GM23248 (cell line): Measurements from ENCODE around the gene C20orf144. TPM values are rescaled to one million over a fixed set of nuclear protein-coding genes. Genes with fewer than 3 reads are reported as not detected.

Source experiments
- DNase-seq: peaks from one replicate; pipeline ENCODE4 v3.0.0-alpha.2; 2015
- H2AFZ ChIP-seq: fragments of 200-600 bp; sonication (generic); 2 replicates; pipeline ENCODE4 v1.6.1; 2016; ENCODE audit warnings: antibody characterized with exemption
- H3F3A ChIP-seq: fragments of 200-600 bp; sonication (generic); 2 replicates; pipeline ENCODE4 v1.6.1; 2016; ENCODE audit warnings: mild to moderate bottlenecking, antibody characterized with exemption, mixed run types; ENCODE audit not compliant: insufficient read depth
- H3K27ac ChIP-seq: fragments of 200-600 bp; sonication (generic); 2 replicates; pipeline ENCODE4 v1.5.1; 2016; ENCODE audit warnings: mild to moderate bottlenecking
- H3K27me3 ChIP-seq: fragments of 200-600 bp; sonication (generic); replicated peaks from 2 replicates; pipeline ENCODE4 v1.6.1; 2016; ENCODE audit warnings: mild to moderate bottlenecking; ENCODE audit not compliant: insufficient read depth
- H3K36me3 ChIP-seq: fragments of 200-600 bp; sonication (generic); 2 replicates; pipeline ENCODE4 v1.6.1; 2016; ENCODE audit warnings: low read depth, mild to moderate bottlenecking
- H3K4me1 ChIP-seq: fragments of 200-600 bp; sonication (generic); 2 replicates; pipeline ENCODE4 v1.6.1; 2016; ENCODE audit warnings: mild to moderate bottlenecking; ENCODE audit not compliant: insufficient read depth
- H3K4me2 ChIP-seq: fragments of 200-600 bp; sonication (generic); one replicate; pipeline ENCODE4 v1.6.1; 2016; ENCODE audit warnings: mild to moderate bottlenecking; ENCODE audit not compliant: unreplicated experiment
- H3K4me3 ChIP-seq: fragments of 200-600 bp; sonication (generic); 2 replicates; pipeline ENCODE4 v1.5.1; 2016; ENCODE audit warnings: mild to moderate bottlenecking
- H3K79me2 ChIP-seq: fragments of 200-600 bp; sonication (generic); 2 replicates; pipeline ENCODE4 v1.6.1; 2016; ENCODE audit warnings: mild to moderate bottlenecking; ENCODE audit not compliant: insufficient read depth
- H3K9ac ChIP-seq: fragments of 200-600 bp; sonication (generic); 2 replicates; pipeline ENCODE4 v1.6.1; 2016; ENCODE audit warnings: mild to moderate bottlenecking
- H3K9me2 ChIP-seq: fragments of 200-600 bp; sonication (generic); 2 replicates; pipeline ENCODE4 v1.6.1; 2016; ENCODE audit warnings: mixed run types, mild to moderate bottlenecking, moderate library complexity; ENCODE audit not compliant: insufficient read depth
- H3K9me3 ChIP-seq: fragments of 200-600 bp; sonication (generic); one replicate; pipeline ENCODE4 v1.6.1; 2017; ENCODE audit warnings: low read depth
- H4K20me1 ChIP-seq: fragments of 200-600 bp; sonication (generic); 2 replicates; pipeline ENCODE4 v1.6.0; 2016; ENCODE audit not compliant: insufficient read depth
- EZH2 ChIP-seq: fragments of 200-600 bp; sonication (generic); IDR thresholded peaks from 2 replicates; pipeline ENCODE4 v1.6.1; 2018; ENCODE audit warnings: antibody characterized with exemption, mild to moderate bottlenecking; ENCODE audit not compliant: insufficient read depth, poor library complexity, severe bottlenecking
- EZH2phosphoT487 ChIP-seq: fragments of 200-600 bp; sonication (generic); IDR thresholded peaks from 2 replicates; pipeline ENCODE4 v1.6.1; 2018; ENCODE audit warnings: antibody characterized with exemption, moderate library complexity, mild to moderate bottlenecking, low read depth; ENCODE audit not compliant: insufficient read depth
- WGBS, 2 experiments: methylation state at CpG; one replicate each; pipeline ENCODE4 v1.1.6; 2015 to 2017; ENCODE audit warnings: low lambda C conversion rate in 2 of 2, low coverage in 1 of 2; ENCODE audit errors: missing lambda C conversion rate in 2 of 2; 5-methylcytosine and 5-hydroxymethylcytosine counted together
- in situ Hi-C: fragments of 300-500 bp; cut with MboI; formaldehyde crosslinking; loops from 2 replicates; pipeline ENCODE4 v1.15.0; 2020
- polyA plus RNA-seq: library from polyadenylated mRNA; unstranded; fragments of >200 nt; fragmentation: Nextera tagmentation; extraction: Ambion mirVana; gene quantifications from 2 replicates; pipeline ENCODE4 v1.2.1, GENCODE V29; 2016
- total RNA-seq: library from RNA; depleted of rRNA; stranded (reverse); fragments of >200 nt; shearing (Covaris generic); gene quantifications from 2 replicates; pipeline ENCODE4 v1.2.3, GENCODE V29; 2014

The C20orf144 gene
- total and polyA plus RNA-seq, 2 experiments from 2014 or later = 0.25 TPM; not detected in 1

GRCh38 chr20:33671573-33672288, 9.6 kb downstream of the C20orf144 start:
- TF ChIP-seq EZH2phosphoT487 (no peak), EZH2 (no peak)
- Histone ChIP-seq H3K9me3 (no peaks in the 10 kb centered on the region), H3K36me3 (no peaks in the 10 kb centered on the region), H3K4me2 (no peak overlapping the region), H2AFZ (no peak overlapping the region), H3K27ac (no peak overlapping the region), H3K79me2 (peaks cover 21% of the 10 kb centered on the region), H3F3A (peaks cover 18% of the 10 kb centered on the region), H3K27me3 (no peaks in the 10 kb centered on the region), H3K9ac (no peak overlapping the region), H3K9me2 (no peaks in the 10 kb centered on the region), H3K4me1 (peaks cover 28% of the 10 kb centered on the region), H3K4me3 (no peak overlapping the region), H4K20me1 (no peaks in the 10 kb centered on the region)
- in situ Hi-C loops = no loop called here
- 69 to 73% methylated on average over 8 of the region's 8 CpGs for WGBS, 2 experiments
- DNase-seq = no peak

GRCh38 chr20:33672426-33673113, 10.4 kb downstream of the C20orf144 start:
- Histone ChIP-seq H3K79me2 (peaks cover 21% of the 10 kb centered on the region), H3K27me3 (no peaks in the 10 kb centered on the region), H3F3A (peaks cover 18% of the 10 kb centered on the region), H3K9ac (peak overlapping the region; percentile 84), H3K9me2 (no peaks in the 10 kb centered on the region), H3K9me3 (no peaks in the 10 kb centered on the region), H2AFZ (no peak overlapping the region), H3K4me3 (peak overlapping the region; percentile 81), H3K27ac (no peak overlapping the region), H4K20me1 (no peaks in the 10 kb centered on the region), H3K4me2 (peak overlapping the region; percentile 85), H3K4me1 (peaks cover 28% of the 10 kb centered on the region), H3K36me3 (no peaks in the 10 kb centered on the region)
- WGBS, 2 experiments = 46 to 50% methylated on average over 17 of the region's 17 CpGs
- in situ Hi-C loops = no loop called here
- DNase-seq = peak; percentile 44
- no peak for TF ChIP-seq EZH2
- TF ChIP-seq EZH2phosphoT487 = no peak

- peak overlapping the region; percentile 84 for H3K9ac ChIP-seq
- H3K4me3 ChIP-seq = peak overlapping the region; percentile 81
- no peak for TF ChIP-seq EZH2phosphoT487
- TF ChIP-seq EZH2 = no peak
- peaks cover 28% of the 10 kb centered on the region for H3K4me1 ChIP-seq
- peaks cover 21% of the 10 kb centered on the region for H3K79me2 ChIP-seq
- no peaks in the 10 kb centered on the region for H3K27me3 ChIP-seq
- peak overlapping the region; percentile 85 for H3K4me2 ChIP-seq
- H3F3A ChIP-seq = peaks cover 18% of the 10 kb centered on the region
- 0 out of 2 replicates have a peak overlapping the region, but pooled peaks have one; percentile 65 for H2AFZ ChIP-seq
- 19% methylated on average over 4 of the region's 4 CpGs for WGBS, 2 experiments
- no peaks in the 10 kb centered on the region for H3K9me3 ChIP-seq
- in situ Hi-C loops = no loop called here
- no peak for DNase-seq
- H3K9me2 ChIP-seq = no peaks in the 10 kb centered on the region
- no peak overlapping the region for H3K27ac ChIP-seq
- H4K20me1 ChIP-seq = no peaks in the 10 kb centered on the region
- no peaks in the 10 kb centered on the region for H3K36me3 ChIP-seq
These were observed 10.9 kb downstream of the C20orf144 start for GRCh38 chr20:33673114-33673409.

GRCh38 chr20:33673410-33674293, 11.5 kb downstream of the C20orf144 start:
- in situ Hi-C loops = no loop called here
- TF ChIP-seq EZH2phosphoT487 (no peak), EZH2 (no peak)

More at GRCh38 chr20:33673410-33674293, 11.5 kb downstream of the C20orf144 start:
- peak overlapping the region; percentile 25 for H3K27ac ChIP-seq
- no peaks in the 10 kb centered on the region for H3K9me2 ChIP-seq
- peaks cover 21% of the 10 kb centered on the region for H3K79me2 ChIP-seq
- no peaks in the 10 kb centered on the region for H3K9me3 ChIP-seq
- H2AFZ ChIP-seq = peak overlapping the region; percentile 65
- no peaks in the 10 kb centered on the region for H3K36me3 ChIP-seq
- H3K4me3 ChIP-seq = peak overlapping the region; percentile 81
- no peaks in the 10 kb centered on the region for H3K27me3 ChIP-seq
- H3F3A ChIP-seq = peaks cover 14% of the 10 kb centered on the region
- 2 to 3% methylated on average over 16 to 27 of the region's 29 CpGs for WGBS, 2 experiments
- H3K4me1 ChIP-seq = peaks cover 25% of the 10 kb centered on the region
- DNase-seq = peak; percentile 29
- no peaks in the 10 kb centered on the region for H4K20me1 ChIP-seq
- H3K4me2 ChIP-seq = peak overlapping the region; percentile 85
- peak overlapping the region; percentile 84 for H3K9ac ChIP-seq
